GM13976 (cell line): ENCODE measurements around the gene CNKSR2.

Source experiments
- DNase-seq: peaks from one replicate; pipeline ENCODE4 v3.0.0; 2012; ENCODE audit warnings: low spot score
- CTCF ChIP-seq: IDR thresholded peaks from 2 replicates; pipeline ENCODE4 v1.5.1; 2012; ENCODE audit warnings: borderline replicate concordance, mild to moderate bottlenecking; ENCODE audit not compliant: insufficient read depth; ENCODE audit errors: extremely low read depth, missing control alignments, control extremely low read depth
- in situ Hi-C: fragments of 300-500 bp; cut with MboI; formaldehyde crosslinking; loops from one replicate; pipeline ENCODE4 v1.12.0; 2022; ENCODE audit warnings: low sequenced_read_pairs, mixed read lengths, inconsistent platforms; ENCODE audit not compliant: unreplicated experiment

Gene CNKSR2

GRCh38 chrX:21412883-21413282 is 38.7 kb downstream of the CNKSR2 start:
- in situ Hi-C loops: no loop called here
- no peak for TF ChIP-seq CTCF
- no peak for DNase-seq

- in situ Hi-C loops: no loop called here
Observed at GRCh38 chrX:21427086-21427485, 52.9 kb downstream of the CNKSR2 start.

GRCh38 chrX:21437036-21437435 is 62.8 kb downstream of the CNKSR2 start:
- TF ChIP-seq CTCF: no peak
- in situ Hi-C loops: no loop called here
- DNase-seq: no peak

More at GRCh38 chrX:21427086-21427485, 52.9 kb downstream of the CNKSR2 start:
- DNase-seq: no peak
- TF ChIP-seq CTCF: no peak

- in situ Hi-C loops: no loop called here
- no peak for TF ChIP-seq CTCF
- DNase-seq: no peak
Observed at GRCh38 chrX:21438792-21439191, 64.6 kb downstream of the CNKSR2 start.

GRCh38 chrX:21440911-21441310 is 66.7 kb downstream of the CNKSR2 start:
- in situ Hi-C loops: no loop called here
- no peak for DNase-seq
- TF ChIP-seq CTCF: no peak

- no peak for TF ChIP-seq CTCF
- in situ Hi-C loops: no loop called here
- DNase-seq: no peak
Observed at GRCh38 chrX:21457718-21458117, 83.5 kb downstream of the CNKSR2 start.

- in situ Hi-C loops: no loop called here
- no peak for TF ChIP-seq CTCF
- no peak for DNase-seq
Observed at GRCh38 chrX:21469071-21469470, 94.9 kb downstream of the CNKSR2 start.
